Suppressor macrophage (primary cell): ENCODE data around the gene BICDL2.

ENCODE experiments used
- DNase-seq, 4 experiments: peaks; one replicate each; pipeline ENCODE4 v3.0.0-alpha.2; 2020 to 2022

BICDL2 gene

GRCh38 chr16:3025032-3026002 lies 11.4 kb downstream of the BICDL2 start:
- no peak for DNase-seq

GRCh38 chr16:3023669-3024478 lies 12.9 kb downstream of the BICDL2 start, which contains the start of the genes HCFC1R1 and THOC6:
Gene HCFC1R1, minus strand, starts transcription at chr16:3023942. Its CDS starts 1 bp downstream, at chr16:3023941.
Gene THOC6, plus strand, starts transcription at chr16:3024035. Its CDS starts 292 bp downstream, at chr16:3024327.
- peak; percentile 98 to 99 (median 99) for DNase-seq

- no peak for DNase-seq
Measured at GRCh38 chr16:3023415-3023668, 13.4 kb downstream of the BICDL2 start.

DNA sequence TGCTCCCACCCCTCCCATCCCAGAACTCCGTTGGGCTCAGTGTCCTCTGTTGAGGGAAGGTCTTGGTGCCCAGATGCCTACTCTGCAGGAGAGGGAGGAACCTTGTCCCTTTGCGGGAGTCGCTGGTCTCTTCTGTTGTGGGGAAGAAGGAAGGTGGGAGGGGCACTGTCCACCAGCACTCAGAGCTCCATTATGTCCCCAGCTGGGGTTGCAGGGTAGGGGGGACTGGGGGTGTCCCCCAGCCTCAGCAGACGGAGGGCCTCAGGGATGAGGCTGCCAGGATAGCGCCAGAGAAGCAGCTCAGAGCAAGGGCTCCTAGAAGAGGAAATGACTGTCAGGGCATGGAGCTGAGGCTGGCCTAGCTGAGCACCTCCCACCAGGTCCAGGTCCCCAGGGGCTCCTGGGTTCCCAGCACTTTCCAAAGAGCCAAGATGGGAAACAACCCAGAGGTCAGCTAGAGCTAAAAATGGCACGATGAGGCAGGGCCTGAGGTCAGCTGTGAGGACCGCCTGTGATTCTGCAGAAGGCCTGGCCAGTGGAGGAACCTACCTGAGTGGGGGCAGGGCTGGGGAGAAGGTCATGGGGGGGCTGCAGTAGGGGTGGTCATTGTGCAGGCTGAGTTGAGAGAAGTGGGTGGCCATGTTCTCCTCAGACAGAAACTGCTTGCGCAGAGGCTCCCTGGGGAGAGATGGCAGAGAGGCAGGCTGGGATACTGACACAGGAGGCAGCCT lies 13.9 kb downstream of the BICDL2 start:
- DNase-seq: peak in 3 of 4 experiments; percentile 49 to 63 (median 53)

GRCh38 chr16:3022208-3022683 lies 14.5 kb downstream of the BICDL2 start:
- peak; percentile 84 to 95 (median 92) for DNase-seq

GRCh38 chr16:3021449-3022207 lies 15.1 kb downstream of the BICDL2 start:
- peak; percentile 74 to 92 (median 86) for DNase-seq

DNA sequence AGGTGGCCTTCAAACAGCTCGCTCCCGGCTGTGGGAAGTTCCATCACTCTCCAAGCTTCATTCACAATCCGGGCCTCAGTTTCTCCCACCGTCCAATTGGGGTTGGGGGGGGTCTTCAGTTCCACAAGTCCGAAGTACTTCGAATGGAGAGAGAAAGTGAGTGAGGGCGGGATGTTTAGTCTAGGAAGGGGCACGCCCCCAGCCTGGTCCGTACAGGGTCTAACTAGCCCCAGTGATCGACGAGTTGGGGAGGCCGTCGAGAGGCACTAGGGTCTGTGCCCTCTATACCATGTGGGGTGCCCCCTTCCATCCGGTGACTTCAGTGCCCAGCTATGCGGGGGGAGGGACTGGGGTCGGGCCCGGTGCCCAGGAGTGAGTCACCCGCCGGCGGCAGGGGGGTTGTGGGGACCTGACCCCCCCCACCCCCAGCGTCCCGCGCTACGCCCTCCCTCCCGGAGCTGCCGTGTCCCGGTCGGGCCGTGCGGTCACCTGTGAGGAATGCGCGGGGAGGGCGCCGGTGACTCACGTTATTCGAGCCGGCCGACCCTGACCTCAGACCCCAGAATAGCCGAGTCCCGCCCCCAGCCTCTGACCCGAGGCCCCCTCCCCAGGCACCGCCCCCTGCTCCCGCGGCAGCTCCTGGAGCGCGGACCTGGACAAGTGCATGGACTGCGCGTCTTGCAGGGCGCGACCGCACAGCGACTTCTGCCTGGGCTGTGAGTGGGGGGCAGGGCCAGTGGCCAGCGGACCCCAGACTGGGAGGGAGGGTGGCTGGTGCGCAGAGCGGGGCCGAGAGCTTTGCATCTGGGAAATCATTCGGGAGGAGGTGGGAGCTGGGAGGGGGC lies 15.9 kb downstream of the BICDL2 start:
- DNase-seq: peak in 3 of 4 experiments; percentile 26 to 45 (median 38)

- DNase-seq: peak; percentile 86 to 96 (median 91)
Measured at GRCh38 chr16:3020247-3020603, 16.5 kb downstream of the BICDL2 start, which contains the start of gene TNFRSF12A. Gene TNFRSF12A, plus strand, starts transcription at chr16:3020368. Its CDS starts 30 bp downstream, at chr16:3020398.

GRCh38 chr16:3019594-3020246 lies 17.0 kb downstream of the BICDL2 start:
- no peak for DNase-seq

- peak in 2 of 4 experiments; percentile 36 to 55 for DNase-seq
Measured at GRCh38 chr16:3017794-3018506, 18.8 kb downstream of the BICDL2 start, which contains the start of gene CLDN6. Gene CLDN6, minus strand, starts transcription at chr16:3018183. Its CDS starts 2,162 bp downstream, at chr16:3016021.

- no peak for DNase-seq
Measured at GRCh38 chr16:3017344-3017743, 19.4 kb downstream of the BICDL2 start.

GRCh38 chr16:3015865-3016521 lies 20.8 kb downstream of the BICDL2 start:
- no peak for DNase-seq

DNA sequence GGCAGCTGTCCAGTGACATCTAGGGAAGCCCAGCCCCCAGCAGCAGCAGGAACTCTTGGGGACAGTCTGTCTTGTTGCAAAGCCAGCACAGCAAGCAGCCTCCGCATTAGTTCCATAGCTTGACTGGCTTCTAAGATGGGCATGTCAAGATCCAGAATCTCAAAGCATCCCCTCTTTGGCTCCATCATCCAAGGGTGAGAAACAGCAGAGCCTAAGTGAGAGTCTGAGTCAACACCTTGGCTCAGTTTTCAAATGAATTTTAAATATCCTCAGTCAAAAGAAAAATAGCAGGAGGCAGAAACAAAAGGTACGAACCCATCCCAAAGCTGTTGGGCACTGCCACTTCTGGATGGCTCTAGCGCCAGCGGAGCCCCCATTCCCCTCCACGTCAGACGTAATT lies 21.8 kb downstream of the BICDL2 start:
- no peak for DNase-seq

DNA sequence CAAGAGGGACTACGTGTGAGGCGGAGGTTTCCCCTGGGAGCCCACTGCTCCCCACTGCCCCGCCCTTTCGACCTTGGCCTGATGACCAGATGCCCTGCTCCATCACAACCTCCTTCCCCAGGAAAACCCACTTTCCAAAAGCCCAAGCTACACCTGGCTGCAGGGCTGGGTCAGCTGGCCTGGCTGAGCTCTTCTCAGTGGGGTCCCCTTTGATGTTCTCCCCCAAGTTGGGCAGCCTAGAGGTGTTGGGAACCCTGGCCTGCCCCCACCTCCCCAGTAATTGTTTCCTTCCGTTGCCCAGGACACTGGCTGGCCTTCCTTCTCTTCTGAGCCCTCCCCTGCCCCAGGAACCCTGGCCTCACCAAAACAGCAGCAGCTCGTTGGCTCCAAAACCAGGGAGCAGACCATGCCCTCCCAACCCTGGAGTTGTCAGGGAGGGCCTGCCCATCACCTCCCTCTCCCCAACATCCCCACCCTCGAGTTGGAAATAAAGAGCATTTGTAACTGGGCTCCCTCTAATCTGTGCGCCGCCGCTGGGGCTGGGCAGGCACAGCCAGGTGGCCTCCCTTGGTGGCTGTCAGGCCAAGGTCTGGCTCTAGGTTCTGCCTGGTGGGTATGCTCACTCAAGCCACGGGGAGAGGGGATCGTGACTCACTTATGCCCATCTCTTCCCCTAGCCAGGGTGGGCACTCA lies 22.6 kb downstream of the BICDL2 start:
- DNase-seq: no peak

DNA sequence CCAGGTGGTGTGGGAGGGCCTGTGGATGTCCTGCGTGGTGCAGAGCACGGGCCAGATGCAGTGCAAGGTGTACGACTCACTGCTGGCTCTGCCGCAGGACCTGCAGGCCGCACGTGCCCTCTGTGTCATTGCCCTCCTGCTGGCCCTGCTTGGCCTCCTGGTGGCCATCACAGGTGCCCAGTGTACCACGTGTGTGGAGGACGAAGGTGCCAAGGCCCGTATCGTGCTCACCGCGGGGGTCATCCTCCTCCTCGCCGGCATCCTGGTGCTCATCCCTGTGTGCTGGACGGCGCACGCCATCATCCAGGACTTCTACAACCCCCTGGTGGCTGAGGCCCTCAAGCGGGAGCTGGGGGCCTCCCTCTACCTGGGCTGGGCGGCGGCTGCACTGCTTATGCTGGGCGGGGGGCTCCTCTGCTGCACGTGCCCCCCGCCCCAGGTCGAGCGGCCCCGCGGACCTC lies 23.2 kb downstream of the BICDL2 start:
- no peak for DNase-seq

- DNase-seq: no peak
Measured at GRCh38 chr16:3012828-3013420, 23.8 kb downstream of the BICDL2 start, which contains the start of gene CLDN9. Gene CLDN9, plus strand, starts transcription at chr16:3012923. Its CDS starts 440 bp downstream, at chr16:3013363.

- no peak for DNase-seq
Measured at GRCh38 chr16:3012246-3012645, 24.5 kb downstream of the BICDL2 start.
